Kasumi-1 (cell line): Measurements from ENCODE around the gene ALOX5.

Experiments used
- DNase-seq, 2 experiments: peaks; one replicate each; lab custom pipeline; 2025; lab: John Stamatoyannopoulos, UW

ALOX5 gene

DNA sequence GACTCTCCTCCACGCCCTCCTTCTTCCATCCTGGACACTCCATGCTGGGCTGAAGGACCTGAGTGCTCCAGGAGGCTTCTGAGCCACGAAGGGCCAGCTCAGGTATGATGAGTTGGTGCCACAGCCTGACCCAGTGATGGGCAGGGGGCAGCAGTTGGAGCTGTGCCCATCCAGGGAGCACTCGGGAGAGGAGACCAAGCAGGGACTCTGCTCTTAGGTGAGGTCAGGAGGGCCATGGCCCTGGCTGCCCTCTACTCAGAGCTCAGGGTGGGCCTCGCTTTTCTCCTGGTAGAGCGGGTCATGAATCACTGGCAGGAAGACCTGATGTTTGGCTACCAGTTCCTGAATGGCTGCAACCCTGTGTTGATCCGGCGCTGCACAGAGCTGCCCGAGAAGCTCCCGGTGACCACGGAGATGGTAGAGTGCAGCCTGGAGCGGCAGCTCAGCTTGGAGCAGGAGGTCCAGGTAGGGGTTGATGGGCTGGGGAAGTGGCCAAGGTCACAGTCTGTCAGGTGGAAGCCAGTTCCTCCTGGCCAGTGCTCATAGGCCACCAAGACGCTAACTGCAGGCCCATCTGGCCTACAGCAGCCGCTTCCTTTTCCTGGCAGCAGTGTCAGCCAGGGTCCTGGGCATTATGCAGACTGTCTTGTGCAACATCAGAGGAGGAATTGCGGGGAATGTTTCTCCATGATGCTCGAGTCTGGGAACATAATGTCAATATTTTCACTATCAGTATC lies 50.8 kb downstream of the ALOX5 start:
- peak; percentile 49 to 65 for DNase-seq

DNA sequence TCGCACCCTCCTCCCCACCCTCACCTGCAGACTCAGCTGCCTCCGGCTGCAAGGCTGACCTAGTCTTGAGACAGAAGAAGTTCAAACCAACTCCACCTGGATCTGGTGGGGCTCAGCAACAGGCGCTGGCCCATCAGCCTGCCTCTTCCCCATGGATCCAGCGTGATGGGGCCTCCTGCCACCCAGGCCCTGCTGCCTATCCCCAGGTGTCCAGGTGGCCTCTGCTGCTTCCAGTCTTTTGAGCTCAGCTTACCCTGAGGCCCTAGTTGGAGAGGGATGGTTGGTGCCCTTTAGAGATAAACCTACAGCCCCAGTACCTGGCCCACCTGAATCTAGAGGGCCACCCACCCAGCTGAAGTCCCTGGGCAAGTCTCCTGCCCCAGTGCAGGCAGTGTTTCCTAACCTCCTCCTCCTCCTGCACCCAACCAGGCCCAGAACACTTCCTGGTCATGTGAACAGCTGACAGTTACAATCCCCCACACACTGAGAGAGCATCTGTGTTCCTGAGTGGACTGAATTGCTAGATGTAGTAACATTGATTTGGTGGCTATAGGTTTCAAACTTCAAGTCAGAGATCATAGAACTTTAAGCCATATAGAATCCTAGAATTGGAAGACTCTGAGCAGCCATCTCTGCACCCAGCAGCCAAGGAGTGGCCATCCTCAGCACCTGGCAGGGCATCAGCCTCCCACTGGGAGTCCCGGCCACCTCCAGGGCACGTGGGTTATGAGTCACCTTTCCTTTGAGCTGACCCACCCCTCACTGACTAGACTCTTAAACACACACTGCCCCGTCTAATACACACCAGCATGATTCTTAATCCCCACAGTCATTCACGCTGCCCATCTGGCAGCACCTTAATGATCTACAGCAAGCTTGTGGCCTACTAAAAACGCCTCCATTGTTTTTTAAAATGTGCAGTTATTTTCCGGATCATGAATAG lies 51.9 kb downstream of the ALOX5 start:
- DNase-seq: peak; percentile 26 to 37

DNA sequence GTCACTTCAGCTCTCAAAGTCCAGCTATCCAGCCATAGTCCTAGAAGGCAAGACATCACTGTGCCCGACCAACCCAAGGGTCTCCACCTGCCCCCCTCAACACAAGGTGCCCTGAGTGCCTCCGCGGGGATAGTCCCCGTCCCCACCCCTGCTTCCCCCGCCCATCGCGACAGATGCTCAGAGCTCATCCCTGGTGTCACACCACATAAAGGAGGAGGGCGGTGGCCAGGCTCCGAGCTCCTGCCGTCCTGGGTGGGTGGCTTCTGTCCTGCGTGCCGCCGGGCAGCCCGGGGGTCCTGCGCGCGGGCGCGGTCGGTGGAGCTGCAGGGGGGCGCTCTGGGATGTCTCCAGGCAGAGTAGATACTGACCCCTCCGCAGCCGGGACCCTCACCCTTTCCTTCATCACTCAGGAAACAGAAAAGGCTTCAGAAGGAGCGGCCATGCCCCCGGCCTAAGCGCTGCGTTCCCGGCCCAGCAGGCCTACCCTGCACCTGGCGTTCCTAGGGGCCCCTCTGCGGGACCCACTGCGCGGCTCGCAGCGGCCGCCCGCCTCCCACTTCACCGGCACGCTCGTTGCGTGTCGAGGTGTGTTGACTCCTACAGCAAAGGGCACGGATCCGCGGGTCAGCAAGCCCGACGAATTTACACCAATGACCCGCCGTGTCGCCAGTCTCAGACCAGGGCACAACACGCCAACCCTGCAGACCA lies 53.4 kb downstream of the ALOX5 start:
- no peak for DNase-seq

DNA sequence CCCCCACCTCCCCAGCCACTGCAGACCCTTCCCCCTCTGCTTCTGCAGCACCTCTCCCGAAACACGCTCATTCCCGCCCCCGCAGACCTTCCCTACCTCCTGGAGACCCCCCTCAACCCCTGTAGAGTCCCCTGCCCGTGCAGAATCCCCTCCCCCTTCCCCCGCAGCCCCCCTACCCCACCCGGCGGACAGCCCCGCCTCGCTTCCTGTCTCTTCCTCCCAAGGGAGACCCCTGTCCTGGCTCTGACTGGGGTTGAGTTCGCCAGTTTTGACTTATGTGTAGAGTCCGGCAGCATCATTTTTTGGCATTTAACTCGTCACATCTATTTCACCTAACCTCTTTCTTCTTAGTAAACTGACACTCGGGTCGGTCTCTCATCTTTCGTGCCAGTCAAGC lies 54.0 kb downstream of the ALOX5 start:
- DNase-seq: no peak

DNA sequence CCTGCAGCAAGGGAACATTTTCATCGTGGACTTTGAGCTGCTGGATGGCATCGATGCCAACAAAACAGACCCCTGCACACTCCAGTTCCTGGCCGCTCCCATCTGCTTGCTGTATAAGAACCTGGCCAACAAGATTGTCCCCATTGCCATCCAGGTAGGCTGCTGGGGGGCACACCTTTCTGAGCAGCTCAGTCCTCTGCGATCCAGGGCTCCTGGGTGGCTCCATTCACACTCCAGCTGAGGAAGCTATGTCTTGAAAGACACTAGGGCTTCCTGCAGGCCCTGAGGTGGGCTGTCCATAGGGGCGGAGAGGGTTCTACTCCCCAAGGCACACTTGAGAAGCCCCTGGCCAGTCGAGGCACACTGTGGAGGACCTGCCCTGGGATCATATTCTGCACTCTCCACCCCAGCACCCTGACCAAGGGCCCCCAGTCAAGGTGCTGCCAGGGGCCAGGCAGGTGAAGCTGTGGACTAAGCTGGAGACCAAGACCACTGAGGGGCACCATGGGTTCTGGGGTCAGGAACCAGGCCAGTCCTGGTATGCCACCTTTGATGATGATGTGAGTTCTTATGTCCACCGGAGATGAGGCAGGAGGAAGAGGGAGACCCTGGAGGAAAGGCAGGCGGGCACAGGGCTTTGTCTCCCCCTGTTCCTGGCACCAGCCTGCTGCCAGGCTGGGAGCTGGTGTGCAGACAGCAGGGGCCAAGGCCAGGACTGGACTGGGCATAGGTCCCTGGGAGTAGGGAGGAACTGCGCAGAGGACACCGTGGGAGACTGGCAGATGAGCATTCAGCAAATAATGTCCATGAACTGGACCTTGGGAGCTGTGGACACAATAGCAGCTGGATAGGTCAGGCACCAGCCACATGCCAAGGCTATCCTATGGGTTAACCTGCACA lies 54.8 kb downstream of the ALOX5 start:
- DNase-seq: no peak

DNA sequence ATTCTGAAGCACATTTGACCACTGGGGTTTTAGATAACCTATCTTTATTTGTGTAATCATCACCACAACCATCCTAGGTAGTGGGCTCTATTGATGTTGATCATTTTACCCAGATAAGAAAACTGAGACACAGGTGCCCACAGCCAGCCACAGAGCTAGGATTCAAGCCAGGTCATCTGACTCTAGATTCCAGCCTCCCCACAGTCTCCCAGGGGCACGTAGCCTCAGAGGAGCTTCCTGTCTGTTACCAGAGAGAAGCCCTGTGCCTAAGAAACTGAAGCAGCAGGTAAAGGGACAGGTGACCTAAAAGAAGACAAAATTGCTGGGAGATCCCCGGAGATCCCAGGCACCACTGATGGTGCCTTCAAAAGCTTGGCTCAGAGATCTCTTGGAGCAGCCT lies 55.8 kb downstream of the ALOX5 start:
- no peak for DNase-seq

DNA sequence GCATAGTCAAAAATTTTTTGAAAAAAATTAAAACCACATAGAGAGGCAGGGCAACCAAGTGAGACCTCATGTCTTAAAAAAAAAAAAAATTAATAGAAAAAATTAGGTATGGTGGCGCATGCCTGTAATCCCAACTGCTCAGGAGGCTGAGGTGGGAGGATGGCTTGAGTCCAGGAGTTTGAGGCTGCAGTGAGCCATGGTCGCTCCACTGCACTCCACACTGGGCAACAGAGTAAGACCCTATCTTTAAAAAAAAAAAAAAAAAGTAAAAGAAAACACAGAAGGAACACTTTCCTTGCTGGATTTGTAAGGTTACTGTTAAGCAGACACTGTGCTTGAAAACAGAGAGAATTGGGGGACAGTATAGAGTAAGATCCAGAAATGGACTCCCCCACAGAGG lies 58.1 kb downstream of the ALOX5 start:
- DNase-seq: no peak

DNA sequence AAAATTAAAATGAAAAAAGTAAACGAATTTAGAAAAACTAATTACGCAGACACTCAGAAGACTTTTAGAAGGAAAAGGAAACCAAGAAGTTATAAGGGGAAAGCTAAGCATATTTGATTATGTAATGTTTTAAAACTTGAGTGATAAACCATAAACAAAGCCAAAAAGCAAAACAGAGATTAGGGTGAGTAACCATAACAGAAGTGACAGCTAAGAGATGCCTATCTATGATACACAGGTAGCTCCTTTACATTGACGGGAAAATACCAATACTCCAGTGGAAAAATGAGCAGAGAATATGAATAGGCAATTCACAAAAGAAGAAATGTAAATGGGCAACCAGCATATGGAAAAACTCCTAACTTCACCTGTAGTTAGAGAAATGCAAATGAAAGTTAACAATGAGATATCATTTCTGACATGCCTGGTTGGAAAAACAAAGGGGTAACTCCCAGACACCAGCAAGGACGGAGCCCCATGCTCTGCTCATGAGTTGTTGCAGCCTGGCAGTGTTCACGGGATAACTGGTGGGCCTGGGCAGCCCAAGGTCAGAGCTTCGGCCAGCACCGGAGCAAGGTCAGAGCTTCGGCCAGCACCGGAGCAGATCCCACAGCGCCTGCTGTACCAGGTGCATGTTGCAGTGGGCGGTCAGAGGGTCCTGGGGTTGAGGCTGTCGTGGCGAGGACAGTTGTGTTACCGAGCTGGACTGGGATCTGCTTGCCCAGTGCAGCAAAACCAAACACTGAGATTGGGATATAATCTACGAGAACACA lies 58.9 kb downstream of the ALOX5 start:
- no peak for DNase-seq

DNA sequence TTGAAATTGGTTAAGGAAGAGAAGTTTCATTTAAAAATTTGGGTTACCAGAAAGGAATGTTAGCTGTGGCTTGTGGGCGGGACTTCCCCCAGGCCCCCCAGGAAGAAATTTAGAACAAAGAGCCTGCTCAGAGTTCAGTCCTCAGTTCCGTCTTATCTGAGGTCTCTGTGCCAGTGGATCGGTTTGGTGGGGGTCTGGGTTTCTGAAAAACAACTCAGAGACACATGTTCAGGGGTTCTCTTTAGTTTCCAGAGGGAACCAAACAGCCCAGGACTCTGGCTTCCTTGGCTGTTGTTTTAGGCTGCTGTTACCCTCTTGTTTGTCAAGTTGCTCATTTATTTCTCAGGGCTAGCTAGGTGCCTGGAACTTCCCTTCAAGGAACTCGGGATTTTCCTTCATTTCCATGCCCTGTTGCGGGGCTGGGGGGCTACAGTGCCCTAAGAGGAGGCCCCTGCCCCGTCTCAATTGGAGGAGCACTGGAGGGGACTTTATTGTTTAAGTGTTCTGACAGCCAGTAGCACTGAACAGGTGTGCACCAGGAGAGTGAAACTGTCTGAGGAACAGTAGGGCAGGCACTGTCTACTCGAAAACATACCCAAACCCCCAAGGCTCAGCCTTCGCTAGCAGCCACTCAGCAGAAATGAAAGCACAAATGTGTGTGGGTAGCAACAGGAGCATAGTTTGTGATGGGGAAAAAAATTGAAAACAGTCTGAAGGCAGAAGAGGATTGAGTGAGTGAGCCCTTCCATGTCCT lies 59.9 kb downstream of the ALOX5 start:
- DNase-seq: no peak

DNA sequence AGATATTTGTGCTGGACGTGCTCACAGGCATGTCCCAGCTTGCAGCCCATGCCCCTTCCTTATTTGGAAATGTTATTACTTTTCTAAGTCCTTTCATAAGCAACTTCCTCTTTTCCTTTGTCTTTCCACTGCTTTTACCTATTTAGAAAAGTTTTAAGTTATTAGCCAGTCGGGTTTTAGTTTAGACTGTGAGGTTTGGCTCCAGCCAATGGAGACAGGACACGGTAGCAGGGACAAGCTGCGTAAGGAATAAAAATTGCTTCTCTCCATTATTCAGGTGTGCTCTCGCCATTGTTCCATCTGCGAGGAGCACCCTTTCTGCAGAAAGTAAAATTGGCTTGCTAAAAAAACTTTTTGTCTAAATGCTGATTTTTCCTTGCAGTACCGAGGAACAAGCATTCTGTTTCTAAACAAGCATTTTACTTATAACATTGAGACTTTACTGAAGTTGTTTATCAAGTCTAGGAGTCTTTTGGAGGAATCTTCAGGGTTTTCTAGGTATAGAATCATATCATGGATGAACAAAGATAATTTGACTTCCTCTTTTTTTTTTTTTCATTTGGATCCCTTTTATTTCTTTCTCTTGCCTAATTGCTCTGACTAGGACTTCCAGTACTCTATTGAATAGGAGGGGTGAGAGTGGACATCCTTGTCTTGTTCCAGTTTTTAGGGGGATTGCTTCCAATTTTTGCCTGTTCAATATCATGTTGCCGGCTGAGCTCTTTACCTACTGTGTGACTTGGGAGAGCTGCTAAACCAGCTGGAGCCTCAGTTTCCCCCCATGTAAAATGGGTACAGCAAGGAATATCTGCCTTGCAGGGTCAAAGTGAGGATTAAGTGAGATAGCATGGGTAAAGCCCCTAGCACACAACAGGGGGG lies 63.8 kb downstream of the ALOX5 start:
- DNase-seq: peak; percentile 76 to 83

DNA sequence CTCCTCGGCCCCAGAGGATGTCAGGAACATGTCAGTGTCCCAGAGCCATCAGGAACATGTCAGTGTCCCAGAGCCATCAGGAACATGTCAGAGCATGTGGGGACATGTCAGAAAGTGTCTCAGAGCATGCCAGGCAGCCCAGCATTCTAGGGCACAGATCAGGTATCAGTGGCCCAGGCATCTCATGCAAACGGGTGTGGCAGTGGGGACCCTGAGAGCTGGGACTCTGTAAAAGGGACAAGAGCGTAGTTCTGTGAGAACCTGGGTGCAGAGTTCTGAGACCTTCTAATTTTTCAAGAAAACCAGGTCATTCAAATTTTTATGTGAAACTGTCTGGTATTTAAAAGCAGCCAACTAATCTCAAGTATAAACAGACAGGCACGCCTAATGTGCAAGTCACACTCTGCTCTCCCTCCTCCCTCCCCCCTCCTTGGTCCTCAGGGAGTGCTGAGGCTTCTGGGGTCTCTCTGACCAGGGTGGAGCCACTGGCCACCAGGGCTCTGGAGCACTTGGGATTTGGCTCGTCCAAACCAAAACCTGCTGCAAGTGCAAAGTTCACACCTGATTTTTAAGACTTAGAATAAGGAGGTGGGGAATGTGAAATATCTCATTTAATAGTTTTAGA lies 64.6 kb downstream of the ALOX5 start:
- DNase-seq: no peak

DNA sequence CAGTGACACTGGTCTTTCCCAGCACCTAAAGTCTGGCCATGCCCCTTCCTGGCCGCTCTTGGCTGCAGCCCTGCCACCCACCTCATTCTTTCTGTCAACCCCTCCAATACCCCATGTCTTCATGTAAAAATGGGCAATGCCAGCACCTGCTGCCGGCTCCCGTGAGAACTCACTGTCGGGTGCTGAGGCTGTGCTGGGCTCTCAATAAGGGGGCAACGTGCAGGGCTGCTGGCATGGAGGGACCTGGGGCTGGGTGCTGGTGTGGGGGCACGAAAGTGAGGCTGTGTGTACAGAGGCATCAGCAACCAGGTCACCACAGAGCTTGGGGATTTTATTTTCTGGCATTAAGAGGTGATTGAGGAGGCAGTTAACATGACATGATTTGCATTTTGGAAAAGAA lies 65.3 kb downstream of the ALOX5 start:
- DNase-seq: no peak

DNA sequence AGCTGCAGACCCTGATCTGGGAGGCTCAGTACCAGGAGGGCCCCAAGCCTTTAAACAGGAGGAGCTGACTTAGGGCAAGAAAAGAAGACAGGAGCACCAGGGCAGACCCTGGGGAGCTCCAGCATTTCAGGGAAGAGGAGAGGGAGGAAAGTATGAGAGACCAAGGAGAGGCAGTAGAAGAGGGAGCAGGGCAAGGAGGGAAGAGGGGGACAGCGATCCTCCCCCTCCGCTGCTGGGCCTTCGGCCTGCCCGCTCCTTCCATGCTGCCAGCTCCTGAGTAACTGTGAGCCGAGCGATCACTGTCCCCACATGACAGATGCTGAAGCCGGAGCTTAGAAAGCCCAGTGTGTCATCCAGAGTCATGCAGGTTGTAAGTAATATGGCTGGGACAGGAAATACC lies 65.9 kb downstream of the ALOX5 start:
- DNase-seq: no peak

DNA sequence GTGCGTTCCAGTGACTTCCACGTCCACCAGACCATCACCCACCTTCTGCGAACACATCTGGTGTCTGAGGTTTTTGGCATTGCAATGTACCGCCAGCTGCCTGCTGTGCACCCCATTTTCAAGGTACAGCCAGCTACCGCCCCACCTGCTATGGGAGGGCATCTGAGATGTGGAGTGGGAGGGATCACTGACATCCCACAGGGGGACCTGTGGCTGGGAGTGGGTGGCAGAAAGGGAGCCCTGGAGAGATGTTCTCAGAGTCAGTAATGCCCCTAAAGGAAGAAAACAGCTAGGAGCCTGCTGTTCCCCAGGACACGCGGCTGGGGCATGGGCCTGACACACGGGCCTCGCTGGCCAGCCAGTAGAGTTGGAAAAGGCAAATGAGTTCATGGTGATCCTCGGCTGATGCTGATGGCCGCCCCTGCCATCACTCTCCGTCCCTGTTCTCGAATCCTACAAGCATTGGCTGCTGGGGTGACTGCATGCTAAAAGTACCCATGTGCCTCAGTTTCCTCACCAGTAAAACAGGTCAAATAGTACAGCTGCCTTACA lies 66.6 kb downstream of the ALOX5 start:
- no peak for DNase-seq

DNA sequence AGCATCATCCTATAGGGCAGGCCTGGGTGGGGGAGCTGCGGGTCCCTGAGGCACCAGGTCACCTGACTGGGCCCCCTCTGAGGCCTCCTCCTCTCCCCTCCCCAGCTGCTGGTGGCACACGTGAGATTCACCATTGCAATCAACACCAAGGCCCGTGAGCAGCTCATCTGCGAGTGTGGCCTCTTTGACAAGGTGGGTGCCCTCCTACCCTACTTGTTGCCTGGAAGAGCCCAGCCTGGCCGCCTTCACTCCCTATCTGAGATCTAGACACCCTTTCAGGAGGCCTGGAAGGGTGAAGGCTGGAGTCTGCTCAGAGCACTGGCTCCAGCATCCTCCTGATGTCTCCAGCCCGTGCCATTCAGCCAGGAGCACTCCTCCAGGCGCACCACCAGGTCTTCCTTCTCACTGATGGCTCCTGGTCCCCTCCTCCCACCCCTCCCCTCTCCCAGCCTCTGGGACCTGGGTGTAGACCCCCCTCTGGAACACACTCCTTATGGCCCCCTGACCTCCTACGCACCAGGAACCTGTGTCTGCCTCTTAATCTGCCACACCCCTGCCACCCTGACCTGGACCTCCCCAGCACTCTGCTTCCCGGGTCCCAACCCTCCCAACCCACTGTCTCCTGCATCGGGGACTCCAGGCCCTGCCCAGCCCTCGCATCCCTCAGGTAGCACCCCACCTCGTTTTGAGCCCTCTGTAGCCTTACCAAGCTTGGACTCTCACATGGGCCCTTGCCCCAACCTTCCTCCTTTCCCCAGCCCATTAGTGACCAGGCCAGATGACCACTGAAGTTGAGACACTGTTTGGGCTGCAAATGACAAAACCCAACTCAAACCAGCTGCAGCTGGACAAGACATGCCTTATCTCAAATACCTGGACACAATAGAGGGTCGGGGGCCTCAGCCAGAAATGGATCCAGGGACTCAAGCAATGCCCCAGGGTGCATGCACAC lies 67.5 kb downstream of the ALOX5 start:
- no peak for DNase-seq

DNA sequence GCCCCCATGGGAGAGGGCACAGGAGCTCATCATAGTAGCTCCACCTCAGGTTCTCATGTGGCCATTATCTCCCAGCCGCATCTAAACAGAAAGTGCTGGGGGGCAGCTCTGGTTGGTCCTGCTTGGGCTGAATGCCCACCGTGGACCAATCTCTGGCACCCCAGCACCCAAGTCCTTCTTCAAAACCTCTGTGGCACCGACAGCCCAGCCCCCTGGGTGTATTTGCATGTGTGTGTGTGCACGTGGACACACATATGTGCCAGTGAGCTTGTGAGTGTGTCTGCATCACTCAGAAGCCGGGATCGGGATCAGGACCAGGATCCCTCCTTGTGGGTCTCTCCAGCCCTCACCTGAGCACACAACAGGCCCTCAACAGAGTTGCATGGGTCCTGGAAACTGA lies 68.2 kb downstream of the ALOX5 start:
- DNase-seq: no peak

DNA sequence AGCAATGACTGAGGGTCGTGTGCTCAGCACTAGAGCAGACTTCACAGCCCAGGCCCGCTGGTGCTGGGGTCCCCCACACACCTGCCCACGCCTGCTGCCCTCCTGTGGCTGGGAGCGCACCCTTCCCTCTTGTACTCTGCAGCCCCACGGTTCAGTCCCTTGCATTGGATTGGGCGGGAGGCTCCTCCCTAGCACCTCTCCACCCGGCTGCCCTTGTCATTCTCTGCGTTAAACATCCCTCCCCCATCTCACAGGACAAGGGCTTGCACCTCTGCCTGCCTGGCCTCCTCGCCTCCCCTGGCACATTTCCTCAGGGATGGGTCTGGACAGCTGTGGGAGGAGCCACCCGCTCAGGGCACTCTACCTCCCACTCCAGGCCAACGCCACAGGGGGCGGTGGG lies 68.6 kb downstream of the ALOX5 start:
- no peak for DNase-seq
